AG09309 (cell line): ENCODE measurements around the gene FRAS1.
"Not testable (repeated sequence)": the region's sequence is repeated elsewhere in the genome, so short reads cannot be mapped to it uniquely, and the experiment has no call there.

Source experiments
- DNase-seq: peaks from one replicate; pipeline ENCODE4 v3.0.0-alpha.2; 2010; ENCODE audit warnings: low read depth
- H3K4me3 ChIP-seq: 2 replicates; pipeline ENCODE4 v1.5.1; 2011; ENCODE audit warnings: mild to moderate bottlenecking, low read depth, low read length, moderate library complexity; ENCODE audit not compliant: control insufficient read depth
- TF ChIP-seq, protein P1 (sequence below): IDR thresholded peaks from 2 replicates; pipeline ENCODE4 v1.5.1; 2011; ENCODE audit warnings: mild to moderate bottlenecking, low read depth, low read length, inconsistent platforms; ENCODE audit not compliant: insufficient read depth, control insufficient read depth; ENCODE audit errors: missing control alignments

Gene FRAS1

DNA sequence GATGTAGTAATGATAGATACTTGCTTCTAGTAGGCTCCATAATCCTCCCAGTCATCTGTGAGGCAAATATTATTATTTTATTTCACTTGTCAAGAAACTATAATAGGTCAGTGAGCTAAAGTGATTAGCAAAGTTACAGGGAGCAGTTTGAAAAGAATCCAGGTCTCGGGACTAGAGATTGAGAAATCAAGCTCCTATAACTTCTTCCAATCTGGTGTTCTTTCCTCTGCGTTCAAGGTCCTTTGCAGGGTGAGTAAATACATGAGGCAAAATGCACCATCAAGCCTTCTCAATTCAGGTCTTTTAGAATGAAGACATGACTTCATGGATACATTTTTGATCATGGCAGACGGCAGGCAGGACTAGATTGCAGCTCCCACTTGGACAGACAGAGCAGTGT, 150.4 kb downstream of the FRAS1 start:
- no peak overlapping the region for H3K4me3 ChIP-seq
- TF ChIP-seq, protein P1, sequence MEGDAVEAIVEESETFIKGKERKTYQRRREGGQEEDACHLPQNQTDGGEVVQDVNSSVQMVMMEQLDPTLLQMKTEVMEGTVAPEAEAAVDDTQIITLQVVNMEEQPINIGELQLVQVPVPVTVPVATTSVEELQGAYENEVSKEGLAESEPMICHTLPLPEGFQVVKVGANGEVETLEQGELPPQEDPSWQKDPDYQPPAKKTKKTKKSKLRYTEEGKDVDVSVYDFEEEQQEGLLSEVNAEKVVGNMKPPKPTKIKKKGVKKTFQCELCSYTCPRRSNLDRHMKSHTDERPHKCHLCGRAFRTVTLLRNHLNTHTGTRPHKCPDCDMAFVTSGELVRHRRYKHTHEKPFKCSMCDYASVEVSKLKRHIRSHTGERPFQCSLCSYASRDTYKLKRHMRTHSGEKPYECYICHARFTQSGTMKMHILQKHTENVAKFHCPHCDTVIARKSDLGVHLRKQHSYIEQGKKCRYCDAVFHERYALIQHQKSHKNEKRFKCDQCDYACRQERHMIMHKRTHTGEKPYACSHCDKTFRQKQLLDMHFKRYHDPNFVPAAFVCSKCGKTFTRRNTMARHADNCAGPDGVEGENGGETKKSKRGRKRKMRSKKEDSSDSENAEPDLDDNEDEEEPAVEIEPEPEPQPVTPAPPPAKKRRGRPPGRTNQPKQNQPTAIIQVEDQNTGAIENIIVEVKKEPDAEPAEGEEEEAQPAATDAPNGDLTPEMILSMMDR: no peak

DNA sequence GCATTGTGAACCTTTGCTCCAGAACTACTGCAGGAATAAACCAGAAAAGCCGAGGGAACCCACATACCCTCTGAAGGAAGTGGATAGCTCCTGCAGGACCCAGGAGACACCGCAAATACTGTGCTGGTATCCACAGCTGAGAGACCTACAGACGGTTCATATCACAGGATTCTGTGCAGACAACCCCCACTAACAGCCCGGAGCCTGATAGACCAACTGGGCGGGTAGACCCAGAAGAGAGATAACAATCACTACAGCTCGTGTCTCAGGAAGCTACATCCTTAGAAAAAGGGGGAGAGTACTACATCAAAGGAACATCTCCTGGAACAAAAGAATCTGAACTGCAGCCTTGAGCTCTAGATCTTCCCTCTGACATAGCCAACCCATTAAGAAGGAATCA, 150.8 kb downstream of the FRAS1 start:
- DNase-seq: no peak
- TF ChIP-seq, protein P1: no peak
- no peak overlapping the region for H3K4me3 ChIP-seq

More for the DNA sequence above, 150.4 kb downstream of the FRAS1 start:
- DNase-seq: no peak

DNA sequence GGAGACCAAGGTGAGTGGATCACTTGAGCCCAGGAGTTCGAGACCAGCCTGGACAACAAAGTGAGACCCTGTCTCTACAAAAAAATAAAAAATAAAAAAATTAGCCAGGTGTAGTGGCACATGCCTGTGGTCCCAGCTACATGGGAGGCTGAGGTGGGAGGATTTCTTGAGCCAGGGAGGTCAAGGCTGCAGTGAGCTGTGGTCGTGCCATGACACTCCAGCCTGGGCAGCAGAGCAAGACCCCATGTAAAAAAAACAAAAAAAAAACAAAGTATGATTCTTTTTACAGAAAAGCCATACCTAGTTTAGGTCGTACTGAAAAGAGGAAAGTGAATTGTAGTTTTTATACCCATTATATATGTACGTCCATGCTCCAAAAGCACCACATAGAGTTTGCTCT, 151.8 kb downstream of the FRAS1 start:
- not testable (repeated sequence) for H3K4me3 ChIP-seq

DNA sequence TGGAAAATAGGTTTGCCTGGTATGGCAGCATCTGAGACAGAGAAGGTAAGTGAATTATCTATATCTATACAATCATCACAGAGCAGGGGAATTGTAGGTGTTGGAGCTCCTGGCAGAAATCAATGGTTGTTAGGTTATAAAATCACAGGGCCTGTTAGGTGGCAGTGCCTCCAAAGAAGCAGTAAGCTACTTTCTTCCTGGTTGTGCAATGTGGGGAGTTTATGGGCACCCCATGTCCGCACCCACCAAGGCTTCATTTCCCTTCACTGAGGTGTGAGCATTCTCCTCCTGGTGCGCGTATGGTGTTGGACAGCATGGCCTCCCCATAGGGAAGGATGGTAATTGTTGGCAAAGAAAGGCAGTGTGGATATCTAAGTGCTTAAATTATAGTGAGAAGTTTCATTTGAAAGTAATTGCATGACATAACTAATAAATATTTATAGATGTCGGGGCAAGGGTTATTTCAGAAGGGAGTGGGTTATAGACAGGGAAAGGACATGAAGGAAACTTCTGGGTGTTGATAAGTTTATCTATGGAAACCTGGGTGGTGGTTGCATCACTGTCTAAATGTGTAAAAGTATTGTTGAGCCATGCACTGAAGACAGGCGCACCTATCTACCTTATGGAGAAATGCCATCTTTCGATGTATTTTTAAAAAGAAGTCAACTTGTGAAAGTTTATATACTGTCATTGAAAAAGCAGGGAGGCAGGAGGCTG, 153.7 kb downstream of the FRAS1 start:
- H3K4me3 ChIP-seq: no peak overlapping the region
- TF ChIP-seq, protein P1: no peak
- DNase-seq: no peak

More for the DNA sequence above, 151.8 kb downstream of the FRAS1 start:
- DNase-seq: not testable (repeated sequence)

DNA sequence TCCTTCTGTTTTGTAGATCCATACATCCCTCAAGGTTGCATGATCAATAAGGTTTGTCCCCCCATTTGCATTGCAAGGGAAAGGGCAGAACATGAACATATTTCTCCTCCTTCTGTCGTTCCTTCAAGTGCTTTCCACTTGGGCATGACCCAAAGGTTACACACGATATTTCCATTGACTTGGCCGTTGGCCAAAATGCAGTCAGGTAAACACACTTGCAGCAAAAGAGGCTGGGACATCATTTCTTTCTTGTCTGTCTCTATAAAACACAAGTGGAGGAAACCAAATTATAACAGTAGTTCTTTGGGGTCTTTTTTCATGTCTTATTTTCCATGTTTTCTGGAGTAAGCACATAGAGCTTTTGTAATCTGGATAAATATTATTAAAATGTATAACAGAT, 156.1 kb downstream of the FRAS1 start:
- H3K4me3 ChIP-seq: no peak overlapping the region
- TF ChIP-seq, protein P1: no peak
- DNase-seq: no peak

DNA sequence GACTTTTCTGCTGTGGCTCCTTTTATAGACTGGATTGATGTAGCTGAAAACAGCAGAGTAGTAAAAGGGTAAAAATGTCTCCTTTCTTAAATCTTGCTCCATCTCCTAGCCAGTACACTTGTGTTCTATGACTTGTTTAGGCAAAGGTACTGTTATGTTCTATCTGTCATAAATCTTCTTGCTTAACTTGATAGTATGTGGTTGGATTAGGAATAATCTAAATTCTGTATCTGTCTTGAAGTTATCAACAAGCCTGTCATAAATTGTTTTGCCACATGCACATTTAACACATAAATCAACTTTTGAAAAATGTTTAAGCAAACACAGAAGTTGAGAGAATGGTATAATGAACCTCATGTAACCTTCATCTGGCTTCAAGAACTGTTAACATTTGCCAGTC, 157.0 kb downstream of the FRAS1 start:
- TF ChIP-seq, protein P1: no peak
- no peak overlapping the region for H3K4me3 ChIP-seq
- DNase-seq: no peak

DNA sequence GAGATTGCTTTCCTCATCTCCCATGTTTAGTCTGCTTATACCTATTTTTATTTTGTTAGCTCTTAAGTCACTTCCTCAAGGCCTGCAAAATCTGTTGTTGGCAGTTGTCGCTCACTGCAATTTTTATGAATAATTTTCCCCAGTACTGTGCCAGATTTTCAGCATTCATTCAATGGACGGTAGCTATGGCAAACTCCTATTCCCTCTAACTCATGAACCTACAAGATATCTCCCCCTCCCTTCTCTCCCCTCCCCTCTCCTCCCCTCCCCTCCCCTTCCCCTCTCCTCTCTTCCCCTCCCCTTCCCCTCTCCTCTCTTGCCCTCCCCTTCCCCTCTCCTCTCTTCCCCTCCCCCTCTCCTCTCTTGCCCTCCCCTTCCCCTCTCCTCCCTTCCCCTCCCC, 160.4 kb downstream of the FRAS1 start:
- DNase-seq: no peak
- no peak overlapping the region for H3K4me3 ChIP-seq
- TF ChIP-seq, protein P1: no peak
